Liver (tissue), 9 donors: ENCODE measurements around the gene KRTAP13-4. TPM values are rescaled to one million over a fixed set of nuclear protein-coding genes. Genes with fewer than 3 reads are reported as not detected.
A peak's percentile ranks its signal among the peaks of the same experiment; 100 is the strongest.

Source experiments
- DNase-seq: peaks from one replicate; pipeline ENCODE4 v3.0.0-alpha.2; 2017; ENCODE audit warnings: low spot score
- H3K27ac ChIP-seq, 2 donors: one replicate each; pipeline ENCODE4 v1.7.0; 2013; ENCODE audit warnings: inconsistent platforms in 2 of 2, low read length in 2 of 2, control low read depth in 1 of 2, low read depth in 1 of 2, mild to moderate bottlenecking in 1 of 2
- H3K27me3 ChIP-seq, 4 donors: one replicate each; pipeline versions ENCODE4 v1.6.1 to v1.7.0; 2013; ENCODE audit warnings: low read length in 3 of 4, inconsistent platforms in 1 of 4, mild to moderate bottlenecking in 1 of 4, moderate library complexity in 1 of 4; ENCODE audit not compliant: control insufficient read depth in 4 of 4, insufficient read depth in 4 of 4
- H3K36me3 ChIP-seq, 4 donors: one replicate each; pipeline versions ENCODE4 v1.6.1 to v1.7.0; 2013; ENCODE audit warnings: low read length in 3 of 4, mild to moderate bottlenecking in 3 of 4, low read depth in 1 of 4, moderate library complexity in 1 of 4; ENCODE audit not compliant: control insufficient read depth in 4 of 4, insufficient read depth in 3 of 4
- H3K4me1 ChIP-seq, 4 donors: one replicate each; pipeline versions ENCODE4 v1.6.1 to v1.7.0; 2013; ENCODE audit warnings: low read length in 3 of 4, mild to moderate bottlenecking in 3 of 4, moderate library complexity in 1 of 4; ENCODE audit not compliant: control insufficient read depth in 4 of 4, insufficient read depth in 4 of 4
- H3K4me3 ChIP-seq, 3 donors: one replicate each; pipeline versions ENCODE4 v1.6.1 to v1.7.0; 2013; ENCODE audit warnings: low read length in 3 of 3, control low read depth in 1 of 3, low read depth in 1 of 3, mild to moderate bottlenecking in 1 of 3
- H3K9ac ChIP-seq, 2 donors: one replicate each; pipeline ENCODE4 v1.7.0; 2013; ENCODE audit warnings: low read length in 2 of 2, mild to moderate bottlenecking in 2 of 2, moderate library complexity in 2 of 2, control low read depth in 1 of 2, low read depth in 1 of 2
- H3K9me3 ChIP-seq, 4 donors: one replicate each; pipeline versions ENCODE4 v1.6.1 to v1.7.0; 2013; ENCODE audit warnings: low read length in 3 of 4; ENCODE audit not compliant: control insufficient read depth in 4 of 4
- CTCF ChIP-seq: fragments of 150-350 bp; IDR thresholded peaks from 2 replicates; pipeline ENCODE4 v1.5.1; 2017; ENCODE audit warnings: improper control_type of control experiment, low read depth, low read length; ENCODE audit not compliant: missing input control
- EGR1 ChIP-seq, 2 donors: IDR thresholded peaks; 2 replicates each; pipeline ENCODE4 v1.6.1; 2016 to 2018; ENCODE audit warnings: antibody characterized with exemption in 2 of 2, low read depth in 2 of 2
- FOXA1 ChIP-seq: IDR thresholded peaks from 2 replicates; pipeline ENCODE4 v1.6.1; 2016; ENCODE audit warnings: antibody characterized with exemption
- FOXA2 ChIP-seq: IDR thresholded peaks from 2 replicates; pipeline ENCODE4 v1.6.1; 2016; ENCODE audit warnings: antibody characterized with exemption
- GABPA ChIP-seq, 2 donors: IDR thresholded peaks in 1 of 2; conservative IDR thresholded peaks in 1 of 2; 2 replicates each; pipeline ENCODE4 v1.6.1; 2016; ENCODE audit warnings: antibody characterized with exemption in 2 of 2, mild to moderate bottlenecking in 1 of 2, moderate library complexity in 1 of 2
- HNF4G ChIP-seq: IDR thresholded peaks from 2 replicates; pipeline ENCODE4 v1.6.1; 2016; ENCODE audit warnings: antibody characterized with exemption
- JUND ChIP-seq, 2 donors: IDR thresholded peaks; 2 replicates each; pipeline ENCODE4 v1.6.1; 2016; ENCODE audit warnings: antibody characterized with exemption in 2 of 2
- MAX ChIP-seq: IDR thresholded peaks from 2 replicates; pipeline ENCODE4 v1.6.1; 2016; ENCODE audit warnings: antibody characterized with exemption
- NR2F2 ChIP-seq: IDR thresholded peaks from 2 replicates; pipeline ENCODE4 v1.6.1; 2016; ENCODE audit warnings: antibody characterized with exemption
- RAD21 ChIP-seq, 2 donors: IDR thresholded peaks; 2 replicates each; pipeline ENCODE4 v1.6.1; 2016; ENCODE audit warnings: antibody characterized with exemption in 2 of 2, mild to moderate bottlenecking in 2 of 2
- REST ChIP-seq: IDR thresholded peaks from 2 replicates; pipeline ENCODE4 v1.6.1; 2016; ENCODE audit warnings: antibody characterized with exemption, mild to moderate bottlenecking
- RXRA ChIP-seq, 2 donors: IDR thresholded peaks; 2 replicates each; pipeline ENCODE4 v1.6.1; 2017 to 2018; ENCODE audit warnings: antibody characterized with exemption in 2 of 2, mild to moderate bottlenecking in 1 of 2
- YY1 ChIP-seq: IDR thresholded peaks from 2 replicates; pipeline ENCODE4 v1.6.1; 2016; ENCODE audit warnings: antibody characterized with exemption, mild to moderate bottlenecking
- WGBS: extraction: QIAGEN DNeasy Blood & Tissue Kit; methylation state at CpG from one replicate; pipeline ENCODE4 v1.1.7; 2013; 5-methylcytosine and 5-hydroxymethylcytosine counted together
- polyA plus RNA-seq, 2 donors: library from polyadenylated mRNA; stranded (reverse) in 1 of 2; unstranded in 1 of 2; fragments of 200-250 nt in 1 of 2; fragments of >200 nt in 1 of 2; fragmentation: Nextera tagmentation in 1 of 2; extraction: Ambion mirVana in 1 of 2; gene quantifications; one replicate each; pipeline versions ENCODE4 v1.2.1 to v1.2.3, GENCODE V29; 2013 to 2015
- total RNA-seq, 2 donors: library from RNA; depleted of rRNA; stranded (reverse); fragments of >200 nt; gene quantifications; one replicate each; pipeline ENCODE4 v1.2.3, GENCODE V29; 2014
- donor health status: healthy.
- donor health status: healthy.
- donor health status: healthy.
- donor health status: healthy.
- donor health status: healthy.

Gene KRTAP13-4
- total and polyA plus RNA-seq, 4 donors, result not detected

GRCh38 chr21:30463713-30464112, 33.7 kb downstream of the KRTAP13-4 start:
- Histone ChIP-seq H3K9ac (no peak overlapping the region), H3K27me3 (no peaks in the 10 kb centered on the region), H3K27ac (no peak overlapping the region), H3K4me3 (no peak overlapping the region), H3K4me1 (no peaks in the 10 kb centered on the region), H3K36me3 (no peaks in the 10 kb centered on the region), H3K9me3 (no peaks in the 10 kb centered on the region)
- no peak for DNase-seq
- 55% methylated on average over 3 of the region's 3 CpGs for WGBS
- TF ChIP-seq MAX (no peak), RAD21 (IDR thresholded peaks at IDR 0.05) (peak in 1 of 2 donors; percentile 25), CTCF (peak; percentile 23)

GRCh38 chr21:30468900-30469714, 39.1 kb downstream of the KRTAP13-4 start:
- no peaks in the 10 kb centered on the region for H3K9me3 ChIP-seq
- no peak for DNase-seq
- H3K27me3 ChIP-seq, result no peaks in the 10 kb centered on the region
- 69% methylated on average over 6 of the region's 6 CpGs for WGBS
- H3K27ac ChIP-seq, result no peak overlapping the region
- TF ChIP-seq FOXA2 (no peak), HNF4G (no peak), RAD21 (IDR thresholded peaks at IDR 0.05) (no peak), JUND (IDR thresholded peaks at IDR 0.05) (no peak), GABPA (IDR thresholded peaks at IDR 0.05 in 1 of 2, conservative IDR thresholded peaks at IDR 0.05 in 1 of 2) (no peak), NR2F2 (no peak), FOXA1 (no peak), MAX (no peak), YY1 (no peak), EGR1 (IDR thresholded peaks at IDR 0.05; ENCODE audit: low read depth in 2 of 2) (no peak), RXRA (IDR thresholded peaks at IDR 0.05) (no peak), REST (no peak)
- no peaks in the 10 kb centered on the region for H3K4me1 ChIP-seq
- no peak overlapping the region for H3K4me3 ChIP-seq
- H3K36me3 ChIP-seq, result no peaks in the 10 kb centered on the region
- H3K9ac ChIP-seq, result no peak overlapping the region
